PC-3 (cell line): ENCODE results near the gene CPT1A. TPM values are rescaled to one million over a fixed set of nuclear protein-coding genes. Genes with fewer than 3 reads are reported as not detected.
A peak's percentile ranks its signal among the peaks of the same experiment; 100 is the strongest.
"Not testable (repeated sequence)": the region's sequence is repeated elsewhere in the genome, so short reads cannot be mapped to it uniquely, and the experiment has no call there.

ENCODE experiments used
- ATAC-seq: fragments of 200-7000 bp; cut with Tn5 transposase; 2 replicates; pipeline ENCODE4 v1.9.1; 2020; ENCODE audit warnings: mild to moderate bottlenecking, moderate library complexity
- BruUV-seq: library from RNA; stranded (reverse); fragments of 400-500 nt; replicated peaks from 2 replicates; lab custom pipeline; 2021; lab: Mats Ljungman, UMichigan
- CTCF ChIA-PET: fragments of 300-600 bp; sonication (Branson Sonifier 250); formaldehyde crosslinking; loops from one replicate; lab custom pipeline; 2022; ENCODE audit warnings: antibody characterized with exemption; lab: Charles Lee
- POLR2A ChIA-PET: fragments of 300-600 bp; sonication (Branson Sonifier 250); formaldehyde crosslinking; loops from one replicate; lab custom pipeline; 2022; ENCODE audit warnings: antibody characterized with exemption; ENCODE audit not compliant: unreplicated experiment; lab: Charles Lee
- DNase-seq: peaks from one replicate; pipeline ENCODE4 v3.0.0-alpha.2; 2015
- H2AFZ ChIP-seq: fragments of 300-600 bp; sonication (generic); 2 replicates; pipeline ENCODE4 v1.6.0; 2016; ENCODE audit warnings: antibody characterized with exemption, low read length
- H3F3A ChIP-seq: fragments of 300-600 bp; sonication (generic); one replicate; pipeline ENCODE4 v1.6.0; 2017; ENCODE audit warnings: antibody characterized with exemption, low read length, control low read depth, mild to moderate bottlenecking; ENCODE audit not compliant: unreplicated experiment
- H3K27ac ChIP-seq: fragments of 300-600 bp; sonication (generic); 2 replicates; pipeline ENCODE4 v1.5.1; 2016; ENCODE audit warnings: mild to moderate bottlenecking, low read length
- H3K27me3 ChIP-seq: fragments of 300-600 bp; sonication (generic); 2 replicates; pipeline ENCODE4 v1.6.1; 2016; ENCODE audit warnings: low read length, mixed read lengths
- H3K36me3 ChIP-seq: fragments of 300-600 bp; sonication (generic); 2 replicates; pipeline ENCODE4 v1.6.1; 2016; ENCODE audit warnings: low read depth, mixed run types, low read length, mixed read lengths
- H3K4me1 ChIP-seq: fragments of 300-600 bp; sonication (generic); 2 replicates; pipeline ENCODE4 v1.5.1; 2016; ENCODE audit warnings: low read length; ENCODE audit not compliant: insufficient read depth
- H3K4me2 ChIP-seq: fragments of 300-600 bp; sonication (generic); 2 replicates; pipeline ENCODE4 v1.6.0; 2016; ENCODE audit warnings: low read length
- H3K4me3 ChIP-seq: fragments of 300-600 bp; sonication (generic); 2 replicates; pipeline ENCODE4 v1.5.1; 2016; ENCODE audit warnings: mild to moderate bottlenecking, low read length, mixed read lengths
- H3K79me2 ChIP-seq: fragments of 300-600 bp; sonication (generic); 2 replicates; pipeline ENCODE4 v1.6.1; 2017; ENCODE audit warnings: low read length, mixed read lengths
- H3K9ac ChIP-seq: fragments of 300-600 bp; sonication (generic); 2 replicates; pipeline ENCODE4 v1.6.0; 2016; ENCODE audit warnings: mild to moderate bottlenecking, low read length
- H3K9me2 ChIP-seq: fragments of 300-600 bp; sonication (generic); replicated peaks from 2 replicates; pipeline ENCODE4 v1.6.1; 2016; ENCODE audit warnings: mixed run types, low read length, mixed read lengths
- H3K9me3 ChIP-seq: fragments of 300-600 bp; sonication (generic); 2 replicates; pipeline ENCODE4 v1.6.1; 2016; ENCODE audit warnings: low read length, mixed read lengths
- H4K20me1 ChIP-seq: fragments of 300-600 bp; sonication (generic); 2 replicates; pipeline ENCODE4 v1.6.1; 2016; ENCODE audit warnings: low read length, mixed read lengths
- CTCF ChIP-seq: fragments of 300-600 bp; sonication (generic); conservative IDR thresholded peaks from 2 replicates; pipeline ENCODE4 v1.5.1; 2017; ENCODE audit warnings: antibody characterized with exemption, low read depth, mild to moderate bottlenecking, low read length
- EZH2 ChIP-seq: fragments of 300-600 bp; sonication (generic); IDR thresholded peaks from one replicate; pipeline ENCODE4 v1.6.1; 2017; ENCODE audit warnings: antibody characterized with exemption, mild to moderate bottlenecking, low read length; ENCODE audit not compliant: unreplicated experiment
- EZH2phosphoT487 ChIP-seq: fragments of 300-600 bp; sonication (generic); IDR thresholded peaks from 2 replicates; pipeline ENCODE4 v1.6.1; 2018; ENCODE audit warnings: mild to moderate bottlenecking, antibody characterized with exemption, low read length, borderline replicate concordance
- intact Hi-C: fragments of 100-400 bp; cut with micrococcal nuclease; formaldehyde crosslinking; loops from 2 replicates; pipeline ENCODE4 v1.9.0; 2023
- total RNA-seq: library from RNA; depleted of rRNA; stranded (reverse); fragments of >200 nt; gene quantifications from 2 replicates; pipeline ENCODE4 v1.2.3, GENCODE V29; 2014

The CPT1A gene
- total RNA-seq, 1 experiment from 2014 or later, result 38.1 TPM

GRCh38 chr11:68889948-68890446, 48.3 kb upstream of the CPT1A start:
- BruUV-seq, result no TSS peak
- no peak for DNase-seq

GRCh38 chr11:68884827-68885226, 43.1 kb upstream of the CPT1A start:
- H3K4me3 ChIP-seq, H3K9me3 ChIP-seq, H3K27ac ChIP-seq, H3K79me2 ChIP-seq, intact Hi-C loops, H3F3A ChIP-seq, H4K20me1 ChIP-seq, H3K4me2 ChIP-seq, H3K4me1 ChIP-seq, H2AFZ ChIP-seq, BruUV-seq, H3K9me2 ChIP-seq, H3K27me3 ChIP-seq, ATAC-seq, H3K9ac ChIP-seq, CTCF ChIA-PET, H3K36me3 ChIP-seq, POLR2A ChIA-PET, DNase-seq: not testable (repeated sequence)

More at GRCh38 chr11:68889948-68890446, 48.3 kb upstream of the CPT1A start:
- ChIA-PET POLR2A (no interaction called here), CTCF (interaction anchor here (0.6 kb wide), 1 partner anchor 55 kb away, joined by 4 read pairs; no protein-coding TSS in a partner anchor)
- Histone ChIP-seq H4K20me1 (no peaks in the 10 kb centered on the region), H3K4me1 (no peaks in the 10 kb centered on the region), H3K36me3 (peaks cover 36% of the 10 kb centered on the region), H3K27me3 (no peaks in the 10 kb centered on the region), H2AFZ (no peak overlapping the region), H3K4me3 (no peak overlapping the region), H3K4me2 (no peak overlapping the region), H3K27ac (no peak overlapping the region), H3K9me3 (no peaks in the 10 kb centered on the region), H3K9ac (no peak overlapping the region), H3K9me2 (no peaks in the 10 kb centered on the region), H3K79me2 (no peaks in the 10 kb centered on the region), H3F3A (no peaks in the 10 kb centered on the region)
- peak; percentile 22; the same call in 1 of the 2 replicates for ATAC-seq
- intact Hi-C loops, result no loop called here
- TF ChIP-seq CTCF, result peak; percentile 68
- no peak for TF ChIP-seq EZH2phosphoT487

GRCh38 chr11:68882391-68882790, 40.7 kb upstream of the CPT1A start:
- Histone ChIP-seq H3F3A (no peaks in the 10 kb centered on the region), H3K36me3 (no peaks in the 10 kb centered on the region), H3K4me3 (no peak overlapping the region), H2AFZ (no peak overlapping the region), H3K4me1 (no peaks in the 10 kb centered on the region), H3K27ac (no peak overlapping the region), H3K4me2 (no peak overlapping the region), H3K9ac (no peak overlapping the region), H3K9me2 (no peaks in the 10 kb centered on the region), H4K20me1 (no peaks in the 10 kb centered on the region), H3K9me3 (no peaks in the 10 kb centered on the region), H3K27me3 (no peaks in the 10 kb centered on the region), H3K79me2 (no peaks in the 10 kb centered on the region)
- ChIA-PET CTCF (no interaction called here), POLR2A (interaction anchor here (0.6 kb wide), 1 partner anchor 169 kb away, joined by 5 read pairs; no protein-coding TSS in a partner anchor)
- no peak for TF ChIP-seq CTCF
- TF ChIP-seq EZH2, result no peak
- no peak for TF ChIP-seq EZH2phosphoT487
- DNase-seq, result no peak
- no TSS peak for BruUV-seq
- intact Hi-C loops, result no loop called here
- no peak for ATAC-seq
